ENCODE results near the gene LIFR. TPM values are rescaled to one million over a fixed set of nuclear protein-coding genes. Genes with fewer than 3 reads are reported as not detected.

Gene LIFR
- polyA plus RNA-seq, 2 of the 4 experiments (the other 2 are of a cell fraction) = 3.8 to 7.9 TPM

GRCh38 chr5:38582293-38582974, 26.0 kb upstream of the LIFR start:
- ChIA-PET POLR2A (no interaction called here), CTCF (no interaction called here)
- DNase-seq (ENCODE audit: low read depth in 1 of 2, low spot score in 1 of 2) (no peak), FAIRE-seq (no peak), ATAC-seq (no peak)
- 57% methylated on average over 5 of the region's 5 CpGs for WGBS (ENCODE audit: missing lambda C conversion rate)
- Histone ChIP-seq H3K4me3 (no peak overlapping the region), H3K9me3 (no peaks in the 10 kb centered on the region), H3K4me2 (no peak overlapping the region), H3K4me1 (no peaks in the 10 kb centered on the region), H3K27ac (no peak overlapping the region)
- TF ChIP-seq CHD4 (IDR thresholded peaks at IDR 0.05; ENCODE audit: borderline replicate concordance) = no peak
- TF ChIP-seq EHF (CRISPR knock-in tag; IDR thresholded peaks at IDR 0.05) = no peak
- no peak for TF ChIP-seq BHLHE40 (IDR thresholded peaks at IDR 0.05; ENCODE audit: low read depth, low read length)
- no peak for TF ChIP-seq NFE2L2 (conservative IDR thresholded peaks at IDR 0.05; ENCODE audit: low read length)
- TF ChIP-seq KDM5A (IDR thresholded peaks at IDR 0.05) = no peak
- no peak for TF ChIP-seq HOXA7 (CRISPR knock-in tag; IDR thresholded peaks at IDR 0.05)
- TF ChIP-seq SREBF2 (IDR thresholded peaks at IDR 0.05) = no peak
- no peak for TF ChIP-seq ZFP36 (IDR thresholded peaks at IDR 0.05; ENCODE audit: borderline replicate concordance, partially characterized antibody)
- no peak for TF ChIP-seq RARB (CRISPR knock-in tag; IDR thresholded peaks at IDR 0.05)
- TF ChIP-seq PBX3 (IDR thresholded peaks at IDR 0.05) = no peak
- no peak for TF ChIP-seq RCOR1 (IDR thresholded peaks at IDR 0.05; ENCODE audit: low read depth, low read length)
- TF ChIP-seq HOXB5 (CRISPR knock-in tag; IDR thresholded peaks at IDR 0.05) = no peak

GRCh38 chr5:38581597-38581996, 25.2 kb upstream of the LIFR start:
- ChIA-PET POLR2A (no interaction called here), CTCF (interaction anchor here (0.6 to 1.0 kb wide), 3 partner anchors 114 to 373 kb away, joined by 3 to 4 read pairs (median 3); no protein-coding TSS in a partner anchor)
- no peak for FAIRE-seq
- no peak for TF ChIP-seq SMC3 (IDR thresholded peaks at IDR 0.05)
- no peak for TF ChIP-seq NFE2L2 (conservative IDR thresholded peaks at IDR 0.05; ENCODE audit: low read length)
- TF ChIP-seq CBX8 (IDR thresholded peaks at IDR 0.05) = no peak
- no peak for TF ChIP-seq ZNF302 (CRISPR knock-in tag; IDR thresholded peaks at IDR 0.05)
- TF ChIP-seq ELK1 (IDR thresholded peaks at IDR 0.05; ENCODE audit: low read depth, low read length) = no peak
- no peak for TF ChIP-seq MYC (IDR thresholded peaks at IDR 0.05; ENCODE audit: borderline replicate concordance, low read length)
- no peak for ATAC-seq
- Histone ChIP-seq H3K9me3 (no peaks in the 10 kb centered on the region), H3K4me2 (no peak overlapping the region), H3K4me3 (no peak overlapping the region), H3K27ac (no peak overlapping the region), H3K4me1 (no peaks in the 10 kb centered on the region)
- 81% methylated on average over 4 of the region's 4 CpGs for WGBS (ENCODE audit: missing lambda C conversion rate)
- no peak for DNase-seq (ENCODE audit: low read depth in 1 of 2, low spot score in 1 of 2)

- H3K27ac ChIP-seq = no peak overlapping the region
- no peak overlapping the region for H3K4me2 ChIP-seq
- no peaks in the 10 kb centered on the region for H3K9me3 ChIP-seq
- no peak for FAIRE-seq
- WGBS (ENCODE audit: missing lambda C conversion rate) = 46% methylated on average over 2 of the region's 2 CpGs
- DNase-seq (ENCODE audit: low read depth in 1 of 2, low spot score in 1 of 2) = no peak
- ChIA-PET CTCF (no interaction called here), POLR2A (no interaction called here)
- H3K4me3 ChIP-seq = no peak overlapping the region
- H3K4me1 ChIP-seq = no peaks in the 10 kb centered on the region
- ATAC-seq = no peak
- TF ChIP-seq RAD21 (conservative IDR thresholded peaks at IDR 0.05 in 1 of 2, IDR thresholded peaks at IDR 0.05 in 1 of 2) (no peak), ZFP36 (IDR thresholded peaks at IDR 0.05; ENCODE audit: borderline replicate concordance, partially characterized antibody) (no peak), BHLHE40 (IDR thresholded peaks at IDR 0.05; ENCODE audit: low read depth, low read length) (no peak), PHF8 (IDR thresholded peaks at IDR 0.05; ENCODE audit: borderline replicate concordance, low read depth) (no peak), FOSL2 (IDR thresholded peaks at IDR 0.05) (no peak), FOSL2 (CRISPR knock-in tag; IDR thresholded peaks at IDR 0.05) (no peak), HEYL (CRISPR knock-in tag; IDR thresholded peaks at IDR 0.05) (no peak), ZNF302 (CRISPR knock-in tag; IDR thresholded peaks at IDR 0.05) (no peak), REST (IDR thresholded peaks at IDR 0.05) (no peak), POLR2A (IDR thresholded peaks at IDR 0.05; ENCODE audit: low read length) (no peak), ATOH8 (CRISPR knock-in tag; IDR thresholded peaks at IDR 0.05; ENCODE audit: low read depth) (no peak), SMC3 (IDR thresholded peaks at IDR 0.05) (no peak), ESRRA (IDR thresholded peaks at IDR 0.05; ENCODE audit: borderline replicate concordance, low read length) (no peak), HDAC2 (IDR thresholded peaks at IDR 0.05) (no peak), KDM1A (IDR thresholded peaks at IDR 0.05; ENCODE audit: low read depth) (no peak), FOXS1 (CRISPR knock-in tag; IDR thresholded peaks at IDR 0.05) (no peak), JUN (IDR thresholded peaks at IDR 0.05) (no peak)
Observed at GRCh38 chr5:38579105-38579504, 22.7 kb upstream of the LIFR start.

Measured in A549 (cell line).